Activated CD4-positive, CD25-positive, alpha-beta regulatory T cell treated with anti-CD3 and anti-CD28 coated beads, Interleukin-2, amount 50 U/mL, for 16 hours (primary cell): ENCODE data around the gene PHACTR3.

Experiments
- DNase-seq: peaks from one replicate; pipeline ENCODE4 v3.0.0-alpha.2; 2020; ENCODE audit warnings: low read depth, low spot score

PHACTR3 gene

GRCh38 chr20:59776626-59777330 lies 172.4 kb downstream of the PHACTR3 start:
- no peak for DNase-seq

- no peak for DNase-seq
Observed at GRCh38 chr20:59777331-59777725, 173.0 kb downstream of the PHACTR3 start.

GRCh38 chr20:59777814-59778575 lies 173.7 kb downstream of the PHACTR3 start:
- no peak for DNase-seq

- DNase-seq, result no peak
Observed at GRCh38 chr20:59778615-59779200, 174.4 kb downstream of the PHACTR3 start.

GRCh38 chr20:59779656-59780380 lies 175.5 kb downstream of the PHACTR3 start:
- no peak for DNase-seq

GRCh38 chr20:59780494-59781185 lies 176.3 kb downstream of the PHACTR3 start:
- DNase-seq, result no peak

GRCh38 chr20:59781226-59781625 lies 176.9 kb downstream of the PHACTR3 start:
- no peak for DNase-seq

GRCh38 chr20:59782986-59783640 lies 178.8 kb downstream of the PHACTR3 start:
- no peak for DNase-seq

- no peak for DNase-seq
Observed at GRCh38 chr20:59783641-59784010, 179.3 kb downstream of the PHACTR3 start.

- DNase-seq, result no peak
Observed at GRCh38 chr20:59784365-59784764, 180.0 kb downstream of the PHACTR3 start.

- no peak for DNase-seq
Observed at GRCh38 chr20:59784791-59785668, 180.7 kb downstream of the PHACTR3 start.

GRCh38 chr20:59785669-59785959 lies 181.3 kb downstream of the PHACTR3 start:
- DNase-seq, result no peak

- DNase-seq, result no peak
Observed at GRCh38 chr20:59785986-59786795, 181.9 kb downstream of the PHACTR3 start.

- DNase-seq, result no peak
Observed at GRCh38 chr20:59786801-59787537, 182.6 kb downstream of the PHACTR3 start.

- no peak for DNase-seq
Observed at GRCh38 chr20:59787538-59787890, 183.2 kb downstream of the PHACTR3 start.

- DNase-seq, result no peak
Observed at GRCh38 chr20:59788196-59788735, 183.9 kb downstream of the PHACTR3 start.

- no peak for DNase-seq
Observed at GRCh38 chr20:59788811-59789397, 184.6 kb downstream of the PHACTR3 start.

- DNase-seq, result no peak
Observed at GRCh38 chr20:59789686-59790085, 185.3 kb downstream of the PHACTR3 start.
